ENCODE results near the gene KCNMB2. TPM values are rescaled to one million over a fixed set of nuclear protein-coding genes. Genes with fewer than 3 reads are reported as not detected.

The KCNMB2 gene
- total RNA-seq, 1 experiment from 2014 or later: not detected

DNA sequence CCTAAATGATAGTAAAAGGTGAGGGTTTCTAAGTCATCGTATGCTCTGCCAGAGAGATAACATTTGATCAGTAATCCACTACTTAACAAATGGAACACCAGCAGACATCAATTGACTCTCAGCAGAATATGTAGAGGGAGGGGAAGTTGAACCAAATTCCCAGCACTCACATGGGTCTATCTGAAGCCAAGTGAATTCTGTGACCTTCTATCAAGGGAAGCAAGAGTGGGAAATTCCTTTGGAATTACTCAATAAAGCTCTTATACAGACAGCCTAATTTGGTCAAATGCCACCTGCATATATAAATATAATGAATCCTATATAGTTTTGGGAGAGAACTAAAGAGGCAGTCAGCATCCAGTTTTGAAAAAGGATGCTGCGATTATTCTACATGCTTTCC lies 15.8 kb upstream of the KCNMB2 start:
- Mint-ChIP-seq H3K9me3 (ENCODE audit: unreplicated experiment) (no peaks in the 10 kb centered on the region), H3K27ac (ENCODE audit: unreplicated experiment) (no peak overlapping the region)
- BruUV-seq (replicated peaks): no TSS peak

DNA sequence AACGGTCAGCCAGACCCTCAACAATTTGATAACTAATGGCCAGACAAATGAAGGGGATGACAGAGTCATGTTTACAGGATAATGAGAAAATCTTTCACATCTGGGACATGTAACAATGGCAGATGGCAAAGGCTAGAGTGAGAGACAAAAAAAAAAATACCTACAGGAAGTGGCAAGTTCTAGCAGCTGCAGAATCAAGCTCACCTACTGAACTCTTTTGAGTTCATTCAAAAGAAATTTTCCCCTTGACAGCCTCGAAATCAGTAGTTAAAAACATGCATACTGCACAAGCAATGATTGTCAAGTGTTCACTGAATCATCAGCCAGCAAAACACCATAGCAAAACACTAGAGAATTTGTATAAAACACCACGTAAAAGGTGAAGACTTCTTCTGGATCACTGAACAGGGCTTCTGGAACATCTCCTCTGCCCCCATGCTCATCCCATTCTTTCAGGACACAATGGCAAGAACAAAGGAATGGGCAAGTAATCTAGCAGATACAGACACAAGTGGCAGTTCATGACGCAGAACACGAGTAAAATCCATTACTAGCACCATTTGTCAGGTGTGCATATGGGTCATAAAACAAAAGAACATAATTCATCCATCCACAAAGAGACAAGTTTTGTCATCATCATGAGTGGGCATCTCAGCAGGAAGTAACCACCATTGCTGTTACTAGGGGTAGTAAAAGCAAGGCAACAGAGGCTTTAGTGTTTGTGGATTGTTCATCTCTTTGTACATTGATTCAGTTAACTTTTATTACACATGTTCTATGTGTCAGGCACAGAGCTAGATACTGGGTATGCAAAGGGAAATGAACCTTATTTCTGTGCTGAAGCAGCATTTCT lies 13.8 kb upstream of the KCNMB2 start:
- Mint-ChIP-seq H3K36me3 (ENCODE audit: insufficient read depth, unreplicated experiment) (no peaks in the 10 kb centered on the region), H3K4me1 (ENCODE audit: low read depth, unreplicated experiment) (no peaks in the 10 kb centered on the region), H3K27ac (ENCODE audit: unreplicated experiment) (no peak overlapping the region), H3K27me3 (ENCODE audit: insufficient read depth, unreplicated experiment) (no peaks in the 10 kb centered on the region), H3K4me3 (ENCODE audit: unreplicated experiment) (no peak overlapping the region), H3K9me3 (ENCODE audit: unreplicated experiment) (no peaks in the 10 kb centered on the region)
- intact Hi-C loops (cut with micrococcal nuclease; ENCODE audit: unreplicated experiment): no loop called here
- ChIA-PET CTCF (no interaction called here), POLR2A (no interaction called here)
- Histone ChIP-seq H3K4me1 (no peaks in the 10 kb centered on the region), H3K36me3 (ENCODE audit: control insufficient read depth, insufficient read depth, low read length) (no peaks in the 10 kb centered on the region), H3K27me3 (replicated peaks; ENCODE audit: control insufficient read depth, insufficient read depth, low read length) (no peaks in the 10 kb centered on the region), H3K9me3 (no peaks in the 10 kb centered on the region), H3K4me3 (ENCODE audit: low read depth, low read length) (no peak overlapping the region)
- TF ChIP-seq, protein P1, sequence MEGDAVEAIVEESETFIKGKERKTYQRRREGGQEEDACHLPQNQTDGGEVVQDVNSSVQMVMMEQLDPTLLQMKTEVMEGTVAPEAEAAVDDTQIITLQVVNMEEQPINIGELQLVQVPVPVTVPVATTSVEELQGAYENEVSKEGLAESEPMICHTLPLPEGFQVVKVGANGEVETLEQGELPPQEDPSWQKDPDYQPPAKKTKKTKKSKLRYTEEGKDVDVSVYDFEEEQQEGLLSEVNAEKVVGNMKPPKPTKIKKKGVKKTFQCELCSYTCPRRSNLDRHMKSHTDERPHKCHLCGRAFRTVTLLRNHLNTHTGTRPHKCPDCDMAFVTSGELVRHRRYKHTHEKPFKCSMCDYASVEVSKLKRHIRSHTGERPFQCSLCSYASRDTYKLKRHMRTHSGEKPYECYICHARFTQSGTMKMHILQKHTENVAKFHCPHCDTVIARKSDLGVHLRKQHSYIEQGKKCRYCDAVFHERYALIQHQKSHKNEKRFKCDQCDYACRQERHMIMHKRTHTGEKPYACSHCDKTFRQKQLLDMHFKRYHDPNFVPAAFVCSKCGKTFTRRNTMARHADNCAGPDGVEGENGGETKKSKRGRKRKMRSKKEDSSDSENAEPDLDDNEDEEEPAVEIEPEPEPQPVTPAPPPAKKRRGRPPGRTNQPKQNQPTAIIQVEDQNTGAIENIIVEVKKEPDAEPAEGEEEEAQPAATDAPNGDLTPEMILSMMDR (IDR thresholded peaks at IDR 0.05; ENCODE audit: insufficient read depth in 1 of 2, low read depth in 1 of 2, low read length in 1 of 2, severe bottlenecking in 1 of 2, unreplicated experiment in 1 of 2): no peak
- BruUV-seq (replicated peaks): no TSS peak
- no peak for DNase-seq

More for the DNA sequence above, 15.8 kb upstream of the KCNMB2 start:
- Mint-ChIP-seq H3K4me3 (ENCODE audit: unreplicated experiment) (no peak overlapping the region), H3K4me1 (ENCODE audit: low read depth, unreplicated experiment) (no peaks in the 10 kb centered on the region), H3K27me3 (ENCODE audit: insufficient read depth, unreplicated experiment) (no peaks in the 10 kb centered on the region), H3K36me3 (ENCODE audit: insufficient read depth, unreplicated experiment) (no peaks in the 10 kb centered on the region)
- ChIA-PET POLR2A (no interaction called here), CTCF (no interaction called here)
- TF ChIP-seq, protein P1 (IDR thresholded peaks at IDR 0.05; ENCODE audit: insufficient read depth in 1 of 2, low read depth in 1 of 2, low read length in 1 of 2, severe bottlenecking in 1 of 2, unreplicated experiment in 1 of 2): no peak
- no peak for DNase-seq
- H3K4me3 ChIP-seq (ENCODE audit: low read depth, low read length): no peak overlapping the region
- intact Hi-C loops (cut with micrococcal nuclease; ENCODE audit: unreplicated experiment): no loop called here
- no peaks in the 10 kb centered on the region for H3K36me3 ChIP-seq (ENCODE audit: control insufficient read depth, insufficient read depth, low read length)
- no peaks in the 10 kb centered on the region for H3K27me3 ChIP-seq (replicated peaks; ENCODE audit: control insufficient read depth, insufficient read depth, low read length)
- no peaks in the 10 kb centered on the region for H3K4me1 ChIP-seq
- H3K9me3 ChIP-seq: no peaks in the 10 kb centered on the region

DNA sequence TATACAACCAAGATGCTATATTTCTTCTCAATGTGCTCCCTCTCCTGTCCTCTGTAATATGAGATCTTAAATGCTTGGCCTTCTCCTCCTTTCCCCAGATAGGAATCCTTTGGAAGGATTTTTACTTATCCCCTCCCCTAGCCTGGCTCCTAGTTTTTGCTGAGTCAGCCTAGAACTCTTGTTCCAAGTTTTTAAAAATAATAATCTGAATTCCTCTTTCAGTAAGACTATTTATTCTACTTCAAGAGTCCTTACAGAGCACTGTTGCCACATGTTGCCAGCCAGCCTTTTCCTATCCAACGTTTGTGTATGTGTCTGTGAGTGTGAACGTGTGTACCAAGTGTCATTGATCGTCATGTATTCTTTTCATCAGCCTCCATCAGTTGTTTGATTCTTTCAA lies 11.0 kb upstream of the KCNMB2 start:
- H3K36me3 ChIP-seq (ENCODE audit: control insufficient read depth, insufficient read depth, low read length): no peaks in the 10 kb centered on the region
- no peaks in the 10 kb centered on the region for H3K4me1 ChIP-seq
- Mint-ChIP-seq H3K4me1 (ENCODE audit: low read depth, unreplicated experiment) (no peaks in the 10 kb centered on the region), H3K27ac (ENCODE audit: unreplicated experiment) (no peak overlapping the region), H3K27me3 (ENCODE audit: insufficient read depth, unreplicated experiment) (peaks cover 2% of the 10 kb centered on the region), H3K4me3 (ENCODE audit: unreplicated experiment) (no peak overlapping the region), H3K36me3 (ENCODE audit: insufficient read depth, unreplicated experiment) (no peaks in the 10 kb centered on the region), H3K9me3 (ENCODE audit: unreplicated experiment) (no peaks in the 10 kb centered on the region)
- ChIA-PET CTCF (no interaction called here), POLR2A (no interaction called here)
- DNase-seq: no peak
- intact Hi-C loops (cut with micrococcal nuclease; ENCODE audit: unreplicated experiment): no loop called here
- no TSS peak for BruUV-seq (replicated peaks)
- no peaks in the 10 kb centered on the region for H3K27me3 ChIP-seq (replicated peaks; ENCODE audit: control insufficient read depth, insufficient read depth, low read length)
- TF ChIP-seq, protein P1 (IDR thresholded peaks at IDR 0.05; ENCODE audit: insufficient read depth in 1 of 2, low read depth in 1 of 2, low read length in 1 of 2, severe bottlenecking in 1 of 2, unreplicated experiment in 1 of 2): no peak
- H3K9me3 ChIP-seq: no peaks in the 10 kb centered on the region
- no peak overlapping the region for H3K4me3 ChIP-seq (ENCODE audit: low read depth, low read length)

All from Caco-2 (cell line).